Chondrocyte (in vitro differentiated cells): Measurements from ENCODE around the gene C1QTNF6. TPM values are rescaled to one million over a fixed set of nuclear protein-coding genes. Genes with fewer than 3 reads are reported as not detected.

Experiments used
- DNase-seq: peaks from one replicate; pipeline ENCODE4 v3.0.0; 2021; ENCODE audit warnings: mixed read lengths, low spot score
- H3K27ac Mint-ChIP-seq: one replicate; pipeline ENCODE4 v1.8.0; 2021; ENCODE audit warnings: mild to moderate bottlenecking, moderate library complexity, mixed read lengths; ENCODE audit not compliant: unreplicated experiment
- H3K27me3 Mint-ChIP-seq: 2 replicates; pipeline ENCODE4 v1.8.0; 2021; ENCODE audit warnings: low read depth, mixed read lengths
- H3K36me3 Mint-ChIP-seq: 2 replicates; pipeline ENCODE4 v1.8.0; 2021; ENCODE audit warnings: low read depth, mixed read lengths
- H3K4me1 Mint-ChIP-seq: 2 replicates; pipeline ENCODE4 v1.8.0; 2021; ENCODE audit warnings: low read depth, mild to moderate bottlenecking, mixed read lengths
- H3K4me3 Mint-ChIP-seq: one replicate; pipeline ENCODE4 v1.8.0; 2021; ENCODE audit warnings: mild to moderate bottlenecking, moderate library complexity, mixed read lengths; ENCODE audit not compliant: unreplicated experiment
- H3K9me3 Mint-ChIP-seq: 2 replicates; pipeline ENCODE4 v1.8.0; 2021; ENCODE audit warnings: low read depth, mixed read lengths
- total RNA-seq: library from RNA; stranded (reverse); gene quantifications from 3 replicates; pipeline ENCODE4 v1.2.1, GENCODE V29; 2021
- TF ChIP-seq, protein P1 (sequence below): fragments of 200-600 bp; sonication (generic); IDR thresholded peaks from 2 replicates; pipeline ENCODE4 v1.5.0; 2021; ENCODE audit warnings: antibody characterized with exemption, mild to moderate bottlenecking, moderate library complexity

The C1QTNF6 gene
- total RNA-seq, 1 donor from 2014 or later = 11.3 TPM

DNA sequence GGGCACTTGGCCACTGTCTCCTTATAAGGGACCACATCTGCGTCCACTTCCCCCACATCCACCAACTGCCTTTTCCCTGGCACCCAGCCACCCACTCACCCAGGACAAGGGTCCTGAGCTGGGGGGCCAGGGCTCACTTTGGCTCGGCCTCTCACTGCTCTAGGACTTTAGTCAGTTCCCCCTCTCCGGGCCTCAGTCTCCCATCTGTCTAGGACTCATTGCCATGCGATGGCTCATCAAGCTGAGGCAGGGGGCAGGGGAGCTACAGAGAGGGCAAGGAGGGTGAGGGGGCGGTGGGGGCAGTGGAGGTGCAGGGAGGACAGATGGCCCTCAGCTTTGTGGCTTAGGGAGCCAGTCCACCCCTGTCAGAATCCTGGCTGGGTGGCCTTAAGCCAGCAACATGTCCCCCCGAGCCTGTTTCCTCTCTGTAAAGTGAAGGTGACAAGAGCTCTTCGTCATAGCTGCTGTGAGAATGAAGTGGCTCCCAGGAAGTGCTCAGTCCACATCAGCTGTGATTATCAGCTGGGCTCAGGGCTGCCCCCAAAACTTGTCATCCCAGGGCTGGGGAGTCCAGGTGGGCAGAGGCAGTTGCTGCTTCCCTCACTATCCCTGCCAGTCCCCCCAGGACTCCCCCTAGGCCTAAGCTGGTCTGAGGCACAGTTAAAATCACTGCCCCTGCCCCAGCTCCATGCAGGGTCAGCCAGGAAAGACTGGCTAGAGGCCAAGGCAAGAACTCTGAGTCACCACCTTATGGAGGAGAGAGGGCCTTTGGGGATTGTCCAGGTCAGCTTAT is 41.2 kb upstream of the C1QTNF6 start:
- H3K4me1 Mint-ChIP-seq = peaks cover 27% of the 10 kb centered on the region
- H3K4me3 Mint-ChIP-seq = no peak overlapping the region
- TF ChIP-seq, protein P1, sequence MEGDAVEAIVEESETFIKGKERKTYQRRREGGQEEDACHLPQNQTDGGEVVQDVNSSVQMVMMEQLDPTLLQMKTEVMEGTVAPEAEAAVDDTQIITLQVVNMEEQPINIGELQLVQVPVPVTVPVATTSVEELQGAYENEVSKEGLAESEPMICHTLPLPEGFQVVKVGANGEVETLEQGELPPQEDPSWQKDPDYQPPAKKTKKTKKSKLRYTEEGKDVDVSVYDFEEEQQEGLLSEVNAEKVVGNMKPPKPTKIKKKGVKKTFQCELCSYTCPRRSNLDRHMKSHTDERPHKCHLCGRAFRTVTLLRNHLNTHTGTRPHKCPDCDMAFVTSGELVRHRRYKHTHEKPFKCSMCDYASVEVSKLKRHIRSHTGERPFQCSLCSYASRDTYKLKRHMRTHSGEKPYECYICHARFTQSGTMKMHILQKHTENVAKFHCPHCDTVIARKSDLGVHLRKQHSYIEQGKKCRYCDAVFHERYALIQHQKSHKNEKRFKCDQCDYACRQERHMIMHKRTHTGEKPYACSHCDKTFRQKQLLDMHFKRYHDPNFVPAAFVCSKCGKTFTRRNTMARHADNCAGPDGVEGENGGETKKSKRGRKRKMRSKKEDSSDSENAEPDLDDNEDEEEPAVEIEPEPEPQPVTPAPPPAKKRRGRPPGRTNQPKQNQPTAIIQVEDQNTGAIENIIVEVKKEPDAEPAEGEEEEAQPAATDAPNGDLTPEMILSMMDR = no peak
- no peaks in the 10 kb centered on the region for H3K36me3 Mint-ChIP-seq
- H3K9me3 Mint-ChIP-seq = no peaks in the 10 kb centered on the region
- peaks cover 19% of the 10 kb centered on the region for H3K27me3 Mint-ChIP-seq
- H3K27ac Mint-ChIP-seq = peak overlapping the region; percentile 75
- no peak for DNase-seq

DNA sequence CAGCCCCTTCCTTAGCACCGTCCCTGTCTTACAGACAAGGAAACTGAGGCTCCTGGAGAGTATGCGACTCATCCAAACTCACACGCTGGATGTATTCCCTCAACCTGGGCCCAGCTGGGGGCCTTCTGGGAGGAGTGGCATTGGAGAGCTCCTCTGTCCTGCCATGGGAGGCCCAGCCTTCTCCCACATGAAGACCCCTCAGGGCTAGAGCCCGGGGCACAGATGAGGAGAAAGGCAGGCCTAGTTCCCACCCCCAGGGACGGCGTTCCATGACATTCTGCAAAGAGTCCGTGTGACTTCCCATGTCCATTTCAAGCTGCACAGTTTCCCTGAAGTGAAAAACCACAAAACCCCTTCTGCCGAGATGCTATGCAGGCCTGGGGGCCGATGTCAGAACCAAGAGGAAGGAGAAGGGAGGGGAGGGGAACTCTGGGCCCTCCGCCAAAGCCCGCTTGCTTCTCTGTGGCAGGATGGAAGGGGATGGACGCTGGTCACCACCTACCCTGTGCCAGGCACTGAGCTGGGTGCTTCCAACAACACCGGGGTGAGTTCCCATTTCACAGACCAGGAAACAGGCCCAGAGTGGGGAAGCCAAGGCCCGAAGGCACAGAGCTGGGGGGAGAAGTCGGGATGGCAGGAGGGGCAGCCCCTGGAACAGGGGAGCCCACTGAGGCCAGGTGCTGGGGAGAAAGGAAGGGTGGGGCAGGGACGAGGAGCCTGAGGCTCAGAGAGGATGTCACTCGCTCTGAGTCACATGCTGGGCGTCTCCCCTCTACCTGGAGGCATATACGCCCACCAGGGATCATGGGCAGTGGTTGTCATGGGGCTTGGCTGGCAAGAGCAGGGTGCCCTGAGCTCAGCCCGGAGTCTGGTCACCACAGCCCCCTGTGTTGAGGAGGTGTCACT is 40.3 kb upstream of the C1QTNF6 start:
- Mint-ChIP-seq H3K27ac (peak overlapping the region; percentile 0), H3K9me3 (no peaks in the 10 kb centered on the region), H3K27me3 (peaks cover 15% of the 10 kb centered on the region), H3K4me3 (no peak overlapping the region), H3K36me3 (no peaks in the 10 kb centered on the region), H3K4me1 (peaks cover 27% of the 10 kb centered on the region)
- TF ChIP-seq, protein P1 = no peak
- DNase-seq = no peak

DNA sequence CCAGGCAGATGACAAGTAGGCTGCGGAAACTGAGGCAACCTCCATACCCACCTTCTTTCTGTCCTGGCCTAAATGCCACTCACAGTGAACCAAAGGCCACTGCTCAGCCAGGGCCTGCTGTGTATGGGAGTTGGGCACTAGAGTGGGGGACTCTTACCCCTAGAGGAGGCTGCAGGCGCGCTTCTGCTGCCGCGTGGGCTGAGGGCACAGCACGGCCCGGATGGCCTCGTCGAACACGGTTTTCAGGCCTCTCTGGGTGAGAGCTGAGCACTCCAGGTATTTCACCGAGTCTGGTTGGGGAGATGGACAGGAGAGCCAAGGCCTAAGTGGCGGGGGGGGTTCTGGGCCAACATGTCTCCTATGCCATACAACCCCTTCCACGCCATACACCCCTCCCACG is 38.5 kb upstream of the C1QTNF6 start:
- Mint-ChIP-seq H3K9me3 (no peaks in the 10 kb centered on the region), H3K27me3 (peaks cover 14% of the 10 kb centered on the region), H3K4me1 (peaks cover 27% of the 10 kb centered on the region), H3K4me3 (no peak overlapping the region), H3K27ac (no peak overlapping the region), H3K36me3 (no peaks in the 10 kb centered on the region)
- no peak for DNase-seq
- TF ChIP-seq, protein P1 = no peak

DNA sequence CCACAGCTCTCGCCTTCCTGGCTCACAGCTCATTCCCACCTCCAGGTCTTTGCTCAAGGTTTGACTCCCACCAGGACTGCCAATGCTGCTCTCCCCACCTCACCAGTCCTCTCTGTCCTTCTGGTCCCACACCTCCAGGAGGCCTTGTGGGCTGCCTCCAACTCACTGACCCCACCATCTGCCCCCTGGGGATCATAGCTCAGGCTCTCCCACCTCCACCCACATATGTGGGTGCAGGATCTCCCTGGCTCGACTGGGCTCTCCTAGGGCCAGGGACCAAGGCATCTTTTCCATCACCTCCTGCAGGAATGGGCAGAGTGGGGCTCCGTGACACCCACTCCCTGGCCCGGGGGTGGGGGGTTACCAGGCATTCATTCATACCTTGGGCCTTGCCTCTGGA is 38.0 kb upstream of the C1QTNF6 start:
- DNase-seq = no peak
- Mint-ChIP-seq H3K4me1 (peaks cover 27% of the 10 kb centered on the region), H3K27me3 (peaks cover 13% of the 10 kb centered on the region), H3K4me3 (no peak overlapping the region), H3K36me3 (no peaks in the 10 kb centered on the region), H3K27ac (no peak overlapping the region), H3K9me3 (no peaks in the 10 kb centered on the region)
- TF ChIP-seq, protein P1 = no peak

DNA sequence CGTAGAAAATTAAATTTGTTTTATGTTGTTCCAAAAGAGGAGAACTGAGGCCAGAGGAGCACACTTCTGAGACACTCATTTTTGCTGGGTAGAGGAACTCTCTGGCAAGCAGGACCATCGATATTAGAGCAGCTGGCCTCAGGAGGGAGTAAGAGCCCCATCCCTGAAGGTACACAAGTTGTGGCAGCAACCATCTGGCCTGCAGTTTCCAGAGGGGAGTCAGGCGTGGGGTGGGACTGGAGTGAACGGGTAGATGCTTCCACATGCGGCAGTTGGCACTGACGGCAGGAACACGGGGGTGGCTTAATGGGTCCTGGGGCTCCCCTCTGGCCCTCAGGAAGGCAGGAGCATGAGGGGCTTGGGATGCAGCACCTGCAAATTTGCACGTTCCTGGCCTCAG is 37.4 kb upstream of the C1QTNF6 start:
- peaks cover 23% of the 10 kb centered on the region for H3K4me1 Mint-ChIP-seq
- no peak overlapping the region for H3K4me3 Mint-ChIP-seq
- TF ChIP-seq, protein P1 = peak; percentile 47
- no peaks in the 10 kb centered on the region for H3K36me3 Mint-ChIP-seq
- no peak for DNase-seq
- H3K9me3 Mint-ChIP-seq = no peaks in the 10 kb centered on the region
- peaks cover 13% of the 10 kb centered on the region for H3K27me3 Mint-ChIP-seq
- H3K27ac Mint-ChIP-seq = no peak overlapping the region
